HCT116 (cell line): Measurements from ENCODE around the gene PRKN.

Source experiments
- ATF3 ChIP-seq: IDR thresholded peaks from 2 replicates; pipeline ENCODE4 v1.6.1; 2012
- CTCF ChIP-seq, 3 experiments: fragments of 200-600 bp in 1 of 3; sonication (generic) in 1 of 3; IDR thresholded peaks in 2 of 3; conservative IDR thresholded peaks in 1 of 3; 2 replicates each; pipeline ENCODE4 v1.5.1; 2012 to 2017; ENCODE audit warnings: low read depth in 2 of 3, low read length in 2 of 3, antibody characterized with exemption in 1 of 3, borderline replicate concordance in 1 of 3, control low read depth in 1 of 3, mild to moderate bottlenecking in 1 of 3, mixed read lengths in 1 of 3, mixed run types in 1 of 3, moderate library complexity in 1 of 3; ENCODE audit not compliant: insufficient read depth in 1 of 3
- EGR1 ChIP-seq: IDR thresholded peaks from 2 replicates; pipeline ENCODE4 v1.6.1; 2012; ENCODE audit warnings: low read depth
- FOSL1 ChIP-seq: IDR thresholded peaks from 2 replicates; pipeline ENCODE4 v1.6.1; 2012; ENCODE audit warnings: low read depth
- POLR2A ChIP-seq: IDR thresholded peaks from 2 replicates; pipeline ENCODE4 v1.7.0; 2011; ENCODE audit warnings: borderline replicate concordance; ENCODE audit not compliant: insufficient read depth, insufficient read length; ENCODE audit errors: extremely low read depth
- POLR2AphosphoS5 ChIP-seq: IDR thresholded peaks from 2 replicates; pipeline ENCODE4 v1.6.1; 2011; ENCODE audit warnings: mild to moderate bottlenecking, low read depth, low read length, moderate library complexity
- RAD21 ChIP-seq: IDR thresholded peaks from 2 replicates; pipeline ENCODE4 v1.6.1; 2012; ENCODE audit warnings: low read depth, mild to moderate bottlenecking
- YY1 ChIP-seq: IDR thresholded peaks from 2 replicates; pipeline ENCODE4 v1.6.1; 2011; ENCODE audit warnings: low read length, low read depth, moderate library complexity, mild to moderate bottlenecking; ENCODE audit not compliant: insufficient replicate concordance; ENCODE audit errors: extremely low read depth
- ZBTB33 ChIP-seq: IDR thresholded peaks from 2 replicates; pipeline ENCODE4 v1.6.1; 2011; ENCODE audit warnings: mild to moderate bottlenecking, low read length, moderate library complexity; ENCODE audit not compliant: insufficient replicate concordance; ENCODE audit errors: extremely low read depth

GRCh38 chr6:161434350-161434749, 1293.2 kb downstream of the PRKN start:
- no peak for TF ChIP-seq CTCF (IDR thresholded peaks at IDR 0.05 in 2 of 3, conservative IDR thresholded peaks at IDR 0.05 in 1 of 3; ENCODE audit: borderline replicate concordance in 1 of 3, insufficient read depth in 1 of 3, low read depth in 2 of 3, low read length in 2 of 3)
- no peak for TF ChIP-seq ZBTB33
- no peak for TF ChIP-seq POLR2AphosphoS5
- TF ChIP-seq POLR2A: no peak
- no peak for TF ChIP-seq ATF3
- no peak for TF ChIP-seq EGR1
- no peak for TF ChIP-seq YY1
- TF ChIP-seq FOSL1: no peak
- no peak for TF ChIP-seq RAD21
